Hematopoietic multipotent progenitor cell treated with erythropoietin and hydrocortisone succinate and interleukin-3 and kit ligand, for 8 days (in vitro differentiated cells): ENCODE measurements around the gene SAMD8.
A peak's percentile ranks its signal among the peaks of the same experiment; 100 is the strongest.
"Not testable (repeated sequence)": the region's sequence is repeated elsewhere in the genome, so short reads cannot be mapped to it uniquely, and the experiment has no call there.

Experiments
- DNase-seq: peaks from one replicate; pipeline ENCODE4 v3.0.0-alpha.2; 2015

Gene SAMD8

GRCh38 chr10:75197066-75197465, 85.6 kb downstream of the SAMD8 start:
- no peak for DNase-seq

- no peak for DNase-seq
Measured at GRCh38 chr10:75197906-75198305, 86.5 kb downstream of the SAMD8 start.

DNA sequence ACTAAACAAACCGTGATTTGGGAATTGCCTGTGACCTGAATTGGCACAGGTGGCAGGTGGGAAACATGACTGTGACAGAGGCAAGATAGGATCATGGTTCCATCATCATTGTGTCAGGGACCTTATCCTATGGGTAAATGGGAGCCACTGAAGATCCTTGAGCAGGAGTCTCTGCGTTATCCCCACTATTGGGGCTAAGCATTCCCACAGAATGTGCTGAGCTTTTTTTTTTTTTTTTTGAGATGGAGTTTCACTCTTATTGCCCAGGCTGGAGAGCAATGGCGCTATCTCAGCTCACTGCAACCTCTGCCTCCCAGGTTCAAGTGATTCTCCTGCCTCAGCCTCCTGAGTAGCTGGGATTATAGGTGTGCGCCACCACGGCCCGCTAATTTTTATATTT, 88.5 kb downstream of the SAMD8 start:
- DNase-seq = not testable (repeated sequence)

GRCh38 chr10:75201793-75202307, 90.4 kb downstream of the SAMD8 start:
- DNase-seq = no peak

DNA sequence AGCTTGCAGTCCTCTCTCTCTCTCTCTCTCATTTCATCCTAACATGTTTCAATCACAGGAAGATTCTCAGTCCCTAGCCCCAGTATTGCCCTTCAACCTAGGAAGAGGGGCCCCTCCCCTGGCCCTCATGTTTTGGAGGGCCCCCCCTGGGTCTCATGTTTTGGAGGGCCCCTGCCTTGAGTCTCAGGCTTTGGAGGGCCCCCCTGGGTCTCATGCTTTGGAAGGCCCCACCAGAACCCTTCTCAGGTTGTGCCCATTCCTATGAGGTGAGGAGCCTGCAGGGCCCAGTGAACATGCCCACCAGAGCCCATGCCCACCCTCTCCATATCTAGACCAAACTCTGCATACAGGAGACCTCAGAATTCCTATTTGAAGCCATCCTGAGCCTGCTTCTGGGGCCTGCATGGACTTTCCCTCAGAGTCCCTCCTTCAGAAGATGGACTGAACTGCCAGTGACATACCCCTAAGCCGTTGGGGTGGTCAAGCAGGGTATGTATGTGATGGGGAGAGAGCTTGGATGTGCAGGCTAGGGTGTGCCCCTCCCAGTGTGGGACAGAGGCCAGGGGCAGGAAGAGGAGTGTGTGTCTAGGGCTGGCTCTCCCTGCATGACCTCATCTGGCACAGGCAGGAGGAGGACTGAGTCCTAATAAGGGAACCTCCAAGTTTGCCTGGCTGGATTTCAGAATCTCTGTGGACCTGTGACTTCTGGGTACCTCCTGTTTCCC, 91.0 kb downstream of the SAMD8 start:
- no peak for DNase-seq

GRCh38 chr10:75203046-75203620, 91.7 kb downstream of the SAMD8 start:
- DNase-seq = not testable (repeated sequence)

DNA sequence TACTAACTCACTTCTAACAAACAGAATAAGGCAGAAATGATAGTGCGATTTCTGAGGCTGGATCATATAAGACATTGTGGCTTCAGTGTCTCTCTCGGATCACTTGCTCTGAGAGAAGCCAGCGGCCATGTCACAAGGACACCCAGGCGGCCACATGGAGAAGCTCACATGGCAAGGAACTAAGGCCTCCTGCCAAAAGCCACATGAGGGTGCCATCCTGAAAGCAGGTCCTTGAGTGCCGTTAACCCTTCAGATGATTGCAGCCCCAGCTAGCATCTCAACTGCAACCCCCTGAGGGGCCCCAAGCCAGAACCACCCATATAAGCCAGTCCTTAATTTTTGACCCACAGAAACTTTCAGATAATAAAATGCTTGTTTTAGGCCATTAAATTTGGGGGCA, 92.3 kb downstream of the SAMD8 start:
- DNase-seq = no peak

DNA sequence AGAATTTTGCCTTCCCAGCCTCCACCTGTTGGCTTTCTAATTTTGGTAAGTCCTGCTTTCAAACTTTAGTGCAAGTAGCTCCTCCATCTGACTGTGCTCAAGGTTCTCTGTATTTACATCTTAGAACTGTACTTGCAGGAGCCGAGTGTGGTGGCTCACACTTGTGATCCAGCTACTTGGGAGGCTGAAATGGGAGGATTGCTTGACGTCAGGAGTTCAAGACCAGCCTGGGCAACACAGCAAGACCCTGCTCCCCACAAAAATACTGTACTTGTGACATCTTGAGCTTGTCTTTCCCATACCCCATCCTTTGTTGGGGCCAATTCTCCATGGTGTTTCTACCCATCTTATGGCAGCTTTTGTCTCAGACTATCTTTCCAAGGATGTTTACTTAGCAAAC, 94.5 kb downstream of the SAMD8 start:
- no peak for DNase-seq

GRCh38 chr10:75206638-75207037, 95.2 kb downstream of the SAMD8 start:
- DNase-seq = not testable (repeated sequence)

DNA sequence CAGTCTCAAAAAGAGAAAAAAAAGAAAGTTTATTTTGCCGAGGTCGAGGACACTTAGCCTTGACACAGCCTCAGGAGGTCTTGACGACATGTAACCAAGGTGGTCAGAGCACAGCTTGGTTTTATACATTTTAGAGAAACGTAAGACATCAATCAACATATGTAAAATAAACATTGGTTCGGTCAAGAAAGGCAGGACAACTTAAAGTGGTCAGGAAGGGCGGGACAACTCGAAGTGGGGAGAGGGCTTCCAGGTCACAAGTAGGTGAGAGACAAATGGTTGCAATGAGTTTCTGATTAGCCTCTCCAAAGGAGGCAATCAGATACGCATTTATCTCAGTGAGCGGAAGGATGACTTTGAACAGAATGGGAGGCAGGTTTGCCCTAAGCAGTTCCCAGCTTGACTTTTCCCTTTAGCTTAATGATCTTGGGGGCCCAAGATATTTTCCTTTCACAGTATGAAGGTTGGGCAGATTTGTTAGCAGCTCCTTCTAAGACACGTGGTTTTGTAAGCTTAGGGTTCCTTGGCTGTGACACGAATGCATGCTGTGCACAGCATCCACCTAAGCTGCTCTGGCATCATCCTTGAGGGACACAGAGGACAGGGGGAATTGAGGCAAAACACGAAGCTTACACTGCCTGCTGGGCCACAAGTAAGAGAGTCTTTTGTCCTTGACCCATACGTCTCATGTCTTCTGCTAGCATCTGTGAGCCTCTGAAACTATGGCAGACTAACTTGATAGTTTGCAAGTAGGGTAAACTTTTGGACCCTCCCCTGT, 95.8 kb downstream of the SAMD8 start:
- no peak for DNase-seq

GRCh38 chr10:75207857-75208144, 96.3 kb downstream of the SAMD8 start:
- no peak for DNase-seq

GRCh38 chr10:75208181-75208580, 96.7 kb downstream of the SAMD8 start:
- DNase-seq = no peak

DNA sequence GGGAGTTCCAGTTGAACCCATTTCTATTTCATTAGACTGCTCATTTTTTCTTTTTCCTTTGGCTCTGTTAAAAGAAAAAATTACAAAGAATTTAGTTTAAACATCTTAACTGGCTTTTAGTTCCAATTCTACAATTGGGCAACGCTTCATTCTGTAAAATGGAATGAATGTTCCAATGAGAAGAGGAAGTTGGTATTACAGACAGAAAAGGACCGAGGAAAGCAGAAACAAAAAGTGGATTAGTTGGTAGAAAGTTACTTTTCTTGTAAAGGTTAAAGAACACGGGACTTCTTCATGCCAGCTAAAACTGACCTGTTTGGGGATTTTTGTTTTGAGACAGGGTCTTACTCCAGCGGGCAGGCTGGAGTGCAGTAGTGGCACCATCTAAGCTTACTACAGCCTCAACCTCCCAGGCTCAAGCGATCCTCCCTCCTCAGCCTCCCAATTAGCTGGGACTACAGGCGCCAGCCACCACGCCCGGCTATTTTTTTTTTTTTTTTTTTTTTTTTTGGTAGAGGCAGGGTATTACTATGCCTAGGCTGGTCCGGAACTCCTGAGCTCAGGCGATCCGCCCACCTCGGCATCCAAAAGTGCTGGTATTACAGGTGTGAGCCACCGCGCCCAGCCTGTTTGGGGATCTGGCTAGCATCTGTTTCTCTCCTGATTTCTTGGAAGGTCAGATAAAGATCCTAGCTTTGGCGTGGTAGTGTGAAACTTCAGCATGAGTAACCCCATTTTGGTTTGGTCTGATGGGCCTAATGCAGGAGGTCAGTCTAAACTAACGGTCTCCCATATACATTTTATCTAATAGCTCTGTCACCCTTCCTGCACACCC, 97.8 kb downstream of the SAMD8 start:
- no peak for DNase-seq

GRCh38 chr10:75209921-75210281, 98.4 kb downstream of the SAMD8 start:
- DNase-seq = peak; percentile 82

DNA sequence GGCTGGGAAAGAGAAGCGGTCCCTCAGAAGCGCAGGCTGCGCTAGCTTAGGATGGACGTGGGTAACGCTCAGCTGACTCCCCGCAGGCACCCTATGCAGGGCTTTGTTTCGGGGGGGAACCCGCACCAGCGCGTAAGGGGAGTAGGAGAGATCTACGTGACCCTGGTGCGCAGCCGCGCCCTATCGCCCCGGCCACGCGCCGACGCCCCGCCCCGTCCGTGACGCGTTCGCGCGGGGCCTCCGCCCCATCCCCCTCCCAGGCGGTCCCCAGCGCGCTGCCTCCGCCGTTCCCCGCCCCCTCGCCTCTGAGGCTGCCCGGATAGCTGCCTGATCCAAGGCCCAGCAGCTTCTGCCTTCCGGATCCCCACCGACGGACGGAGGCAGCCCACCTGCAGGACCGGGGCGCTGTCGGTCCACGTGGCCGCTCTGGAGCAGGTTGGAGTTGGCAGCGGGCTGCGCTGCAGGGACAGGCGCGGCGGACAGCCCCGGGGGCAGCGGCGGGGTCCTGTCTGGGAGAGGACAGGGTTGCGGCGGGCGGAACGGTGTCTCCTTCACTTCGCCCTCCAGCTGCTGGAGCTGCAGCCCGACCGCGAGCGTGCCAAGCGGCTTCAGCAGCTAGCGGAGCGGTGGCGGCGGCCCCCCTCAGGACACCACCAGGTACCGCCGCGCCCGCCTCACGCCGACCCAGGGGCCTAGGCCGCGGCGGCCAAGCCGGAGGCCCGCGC, 99.0 kb downstream of the SAMD8 start, which contains the start of gene VDAC2:
VDAC2 (plus strand) TSS at position 515 of the 725 bp plus-strand sequence. CDS start 363 bp downstream, outside the sequence.
- peak; percentile 87 for DNase-seq

DNA sequence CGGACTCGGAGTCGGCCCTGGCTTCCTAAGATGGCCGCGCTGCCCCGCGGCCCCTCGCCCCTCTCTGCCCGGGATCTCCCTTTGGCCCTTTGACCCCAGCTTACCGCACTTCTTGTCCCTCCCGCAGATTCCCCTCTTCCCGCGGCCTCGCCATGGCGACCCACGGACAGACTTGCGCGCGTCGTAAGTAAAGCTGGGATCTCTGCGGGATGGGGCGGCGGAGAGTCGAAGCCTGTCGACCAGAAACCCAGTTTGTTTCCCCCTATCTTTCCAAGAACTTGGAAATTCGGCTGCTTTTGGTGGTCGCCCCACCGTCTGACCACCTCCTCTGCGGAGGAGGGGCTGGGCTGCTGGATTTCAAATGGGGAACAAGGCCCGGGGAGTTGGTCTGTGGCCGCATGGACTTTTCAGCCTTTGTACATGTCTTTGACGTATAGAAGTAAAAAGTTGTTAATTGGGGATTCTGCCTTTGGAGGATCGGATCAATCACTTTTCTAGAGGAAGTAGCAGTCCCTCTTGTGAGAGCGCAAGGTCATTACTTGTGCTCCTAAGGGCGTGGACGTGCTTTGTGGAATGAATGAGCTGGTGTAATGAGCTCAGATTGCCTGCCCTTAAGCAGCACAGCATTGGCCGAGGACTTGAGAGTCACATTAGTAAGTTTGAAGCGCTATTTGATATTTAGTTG, 99.7 kb downstream of the SAMD8 start:
- DNase-seq = peak; percentile 71

GRCh38 chr10:75212343-75212742, 100.9 kb downstream of the SAMD8 start:
- no peak for DNase-seq

- no peak for DNase-seq
Measured at GRCh38 chr10:75220274-75220673, 108.8 kb downstream of the SAMD8 start.

DNA sequence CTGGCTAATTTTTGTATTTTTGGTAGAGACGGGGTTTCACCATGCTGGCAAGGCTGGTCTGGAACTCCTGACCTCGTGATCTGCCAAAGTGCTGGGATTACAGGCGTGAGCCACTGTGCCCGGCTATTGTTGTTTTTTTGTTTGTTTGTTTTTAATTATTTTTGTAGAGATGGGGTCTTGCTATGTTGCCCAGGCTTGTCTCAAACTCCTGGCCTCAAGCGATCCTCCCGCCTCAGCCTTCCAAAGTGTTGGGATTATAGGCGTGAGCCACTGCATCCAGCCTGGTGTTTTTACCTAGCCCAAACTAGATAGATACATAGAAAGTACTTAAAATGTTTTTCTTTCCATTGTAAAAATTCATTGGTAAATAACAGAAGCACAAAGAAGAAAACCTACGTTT, 110.0 kb downstream of the SAMD8 start:
- not testable (repeated sequence) for DNase-seq

DNA sequence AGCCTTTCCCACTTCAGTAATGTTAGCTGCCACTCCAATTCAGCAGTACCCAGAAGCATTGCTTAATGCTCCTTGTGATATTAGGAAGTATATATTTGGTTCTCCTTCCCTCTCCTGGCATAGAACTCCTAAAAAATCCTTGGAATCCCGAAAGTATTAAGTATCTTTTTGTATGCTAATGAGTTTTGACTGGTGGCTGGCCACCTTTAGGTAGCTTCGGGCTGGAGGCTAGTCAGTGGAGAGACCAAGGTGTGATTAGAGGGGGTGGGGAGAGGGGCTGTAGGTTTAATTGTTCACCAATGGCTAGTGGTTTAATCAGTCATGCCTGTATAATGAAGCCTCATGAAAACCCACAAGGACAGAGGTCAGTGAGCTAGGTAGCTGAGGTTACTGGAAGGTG, 112.1 kb downstream of the SAMD8 start:
- no peak for DNase-seq

GRCh38 chr10:75226095-75226494, 114.6 kb downstream of the SAMD8 start:
- DNase-seq = no peak

- DNase-seq = no peak
Measured at GRCh38 chr10:75226656-75227055, 115.2 kb downstream of the SAMD8 start.
